GM23248 (cell line): ENCODE measurements around the gene TMCO4. TPM values are rescaled to one million over a fixed set of nuclear protein-coding genes. Genes with fewer than 3 reads are reported as not detected.
A peak's percentile ranks its signal among the peaks of the same experiment; 100 is the strongest.
"Not testable (repeated sequence)": the region's sequence is repeated elsewhere in the genome, so short reads cannot be mapped to it uniquely, and the experiment has no call there.

ENCODE experiments used
- DNase-seq: peaks from one replicate; pipeline ENCODE4 v3.0.0-alpha.2; 2015
- H2AFZ ChIP-seq: fragments of 200-600 bp; sonication (generic); 2 replicates; pipeline ENCODE4 v1.6.1; 2016; ENCODE audit warnings: antibody characterized with exemption
- H3F3A ChIP-seq: fragments of 200-600 bp; sonication (generic); 2 replicates; pipeline ENCODE4 v1.6.1; 2016; ENCODE audit warnings: mild to moderate bottlenecking, antibody characterized with exemption, mixed run types; ENCODE audit not compliant: insufficient read depth
- H3K27ac ChIP-seq: fragments of 200-600 bp; sonication (generic); 2 replicates; pipeline ENCODE4 v1.5.1; 2016; ENCODE audit warnings: mild to moderate bottlenecking
- H3K27me3 ChIP-seq: fragments of 200-600 bp; sonication (generic); replicated peaks from 2 replicates; pipeline ENCODE4 v1.6.1; 2016; ENCODE audit warnings: mild to moderate bottlenecking; ENCODE audit not compliant: insufficient read depth
- H3K36me3 ChIP-seq: fragments of 200-600 bp; sonication (generic); 2 replicates; pipeline ENCODE4 v1.6.1; 2016; ENCODE audit warnings: low read depth, mild to moderate bottlenecking
- H3K4me1 ChIP-seq: fragments of 200-600 bp; sonication (generic); 2 replicates; pipeline ENCODE4 v1.6.1; 2016; ENCODE audit warnings: mild to moderate bottlenecking; ENCODE audit not compliant: insufficient read depth
- H3K4me2 ChIP-seq: fragments of 200-600 bp; sonication (generic); one replicate; pipeline ENCODE4 v1.6.1; 2016; ENCODE audit warnings: mild to moderate bottlenecking; ENCODE audit not compliant: unreplicated experiment
- H3K4me3 ChIP-seq: fragments of 200-600 bp; sonication (generic); 2 replicates; pipeline ENCODE4 v1.5.1; 2016; ENCODE audit warnings: mild to moderate bottlenecking
- H3K79me2 ChIP-seq: fragments of 200-600 bp; sonication (generic); 2 replicates; pipeline ENCODE4 v1.6.1; 2016; ENCODE audit warnings: mild to moderate bottlenecking; ENCODE audit not compliant: insufficient read depth
- H3K9ac ChIP-seq: fragments of 200-600 bp; sonication (generic); 2 replicates; pipeline ENCODE4 v1.6.1; 2016; ENCODE audit warnings: mild to moderate bottlenecking
- H3K9me2 ChIP-seq: fragments of 200-600 bp; sonication (generic); 2 replicates; pipeline ENCODE4 v1.6.1; 2016; ENCODE audit warnings: mixed run types, mild to moderate bottlenecking, moderate library complexity; ENCODE audit not compliant: insufficient read depth
- H3K9me3 ChIP-seq: fragments of 200-600 bp; sonication (generic); one replicate; pipeline ENCODE4 v1.6.1; 2017; ENCODE audit warnings: low read depth
- H4K20me1 ChIP-seq: fragments of 200-600 bp; sonication (generic); 2 replicates; pipeline ENCODE4 v1.6.0; 2016; ENCODE audit not compliant: insufficient read depth
- EZH2 ChIP-seq: fragments of 200-600 bp; sonication (generic); IDR thresholded peaks from 2 replicates; pipeline ENCODE4 v1.6.1; 2018; ENCODE audit warnings: antibody characterized with exemption, mild to moderate bottlenecking; ENCODE audit not compliant: insufficient read depth, poor library complexity, severe bottlenecking
- EZH2phosphoT487 ChIP-seq: fragments of 200-600 bp; sonication (generic); IDR thresholded peaks from 2 replicates; pipeline ENCODE4 v1.6.1; 2018; ENCODE audit warnings: antibody characterized with exemption, moderate library complexity, mild to moderate bottlenecking, low read depth; ENCODE audit not compliant: insufficient read depth
- WGBS, 2 experiments: methylation state at CpG; one replicate each; pipeline ENCODE4 v1.1.6; 2015 to 2017; ENCODE audit warnings: low lambda C conversion rate in 2 of 2, low coverage in 1 of 2; ENCODE audit errors: missing lambda C conversion rate in 2 of 2; 5-methylcytosine and 5-hydroxymethylcytosine counted together
- in situ Hi-C: fragments of 300-500 bp; cut with MboI; formaldehyde crosslinking; loops from 2 replicates; pipeline ENCODE4 v1.15.0; 2020
- polyA plus RNA-seq: library from polyadenylated mRNA; unstranded; fragments of >200 nt; fragmentation: Nextera tagmentation; extraction: Ambion mirVana; gene quantifications from 2 replicates; pipeline ENCODE4 v1.2.1, GENCODE V29; 2016
- total RNA-seq: library from RNA; depleted of rRNA; stranded (reverse); fragments of >200 nt; shearing (Covaris generic); gene quantifications from 2 replicates; pipeline ENCODE4 v1.2.3, GENCODE V29; 2014

TMCO4 gene
- total and polyA plus RNA-seq, 2 experiments from 2014 or later = 10.5 to 24.5 TPM

DNA sequence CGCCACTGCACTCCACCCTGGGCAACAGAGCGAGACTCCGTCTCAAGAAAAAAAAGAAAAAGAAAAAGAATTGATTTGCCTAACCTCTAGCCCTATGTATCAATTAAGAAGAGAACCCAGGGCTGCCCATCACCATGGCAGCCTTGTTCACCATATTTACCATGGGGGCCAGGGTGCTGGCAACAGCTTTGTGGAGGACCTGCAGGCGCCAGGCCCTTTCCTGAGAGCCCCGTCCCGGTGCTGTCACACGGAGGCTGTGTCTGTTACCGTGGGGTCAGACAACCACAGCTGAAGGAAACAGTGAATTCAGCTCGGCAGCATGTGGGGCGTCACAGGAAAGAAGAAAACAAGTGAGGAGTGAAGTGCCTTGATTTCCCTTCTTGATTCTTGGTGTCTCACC is 162.1 kb downstream of the TMCO4 start:
- no peak overlapping the region for H3K4me2 ChIP-seq
- TF ChIP-seq EZH2phosphoT487 (no peak), EZH2 (no peak)
- H2AFZ ChIP-seq = no peak overlapping the region
- no peaks in the 10 kb centered on the region for H3K36me3 ChIP-seq
- H3K9me3 ChIP-seq = no peaks in the 10 kb centered on the region
- H3K4me3 ChIP-seq = no peak overlapping the region
- H4K20me1 ChIP-seq = no peaks in the 10 kb centered on the region
- H3K27me3 ChIP-seq = no peaks in the 10 kb centered on the region
- H3K79me2 ChIP-seq = no peaks in the 10 kb centered on the region
- 90 to 94% methylated on average over 10 of the region's 10 CpGs for WGBS, 2 experiments
- no peak overlapping the region for H3K9ac ChIP-seq
- DNase-seq = no peak
- no peak overlapping the region for H3K27ac ChIP-seq
- H3K9me2 ChIP-seq = no peaks in the 10 kb centered on the region
- H3K4me1 ChIP-seq = no peaks in the 10 kb centered on the region; the same call in 1 of the 2 replicates
- in situ Hi-C loops = no loop called here
- peaks cover 4% of the 10 kb centered on the region; the same call in 1 of the 2 replicates for H3F3A ChIP-seq

- H3K27me3 ChIP-seq, H3K27ac ChIP-seq, H4K20me1 ChIP-seq, H3K9me3 ChIP-seq, H3K4me1 ChIP-seq, H3K4me2 ChIP-seq, H3F3A ChIP-seq, H3K4me3 ChIP-seq, H3K79me2 ChIP-seq, H3K9ac ChIP-seq, in situ Hi-C loops, H2AFZ ChIP-seq, H3K9me2 ChIP-seq, H3K36me3 ChIP-seq, DNase-seq: not testable (repeated sequence)
- WGBS, 2 experiments = 84 to 87% methylated on average over 10 of the region's 10 CpGs
Observed at GRCh38 chr1:19636749-19637148, 163.0 kb downstream of the TMCO4 start.

DNA sequence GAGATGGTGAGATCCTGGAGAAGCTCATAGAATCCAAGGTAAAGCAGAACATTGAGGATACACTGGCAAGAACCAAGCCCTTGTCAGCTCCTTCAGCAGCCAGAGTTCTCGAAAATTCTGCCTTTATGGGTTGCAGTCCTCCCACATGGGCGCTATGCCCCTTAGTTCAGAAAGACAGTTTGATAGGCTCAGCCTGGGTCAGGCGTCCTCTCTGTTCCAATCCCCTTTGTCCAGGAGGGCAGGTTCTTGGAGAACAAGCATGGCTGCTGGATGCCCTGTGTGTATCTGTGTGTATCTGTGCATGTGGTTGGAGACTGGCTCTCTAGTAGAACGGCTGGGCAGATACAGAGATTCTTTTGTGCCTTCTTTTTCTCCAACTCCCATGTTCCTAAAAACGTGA is 163.7 kb downstream of the TMCO4 start:
- H2AFZ ChIP-seq = no peak overlapping the region

GRCh38 chr1:19635646-19636045 is 164.1 kb downstream of the TMCO4 start:
- in situ Hi-C loops = no loop called here
- H3K4me3 ChIP-seq = no peak overlapping the region
- H3F3A ChIP-seq = no peaks in the 10 kb centered on the region
- no peak overlapping the region for H2AFZ ChIP-seq
- H3K9me3 ChIP-seq = no peaks in the 10 kb centered on the region
- no peaks in the 10 kb centered on the region for H3K27me3 ChIP-seq
- H3K27ac ChIP-seq = no peak overlapping the region
- H3K9ac ChIP-seq = no peak overlapping the region
- peak; percentile 47 for DNase-seq
- H3K9me2 ChIP-seq = no peaks in the 10 kb centered on the region
- H3K4me1 ChIP-seq = no peaks in the 10 kb centered on the region; the same call in 1 of the 2 replicates
- TF ChIP-seq EZH2phosphoT487 = no peak
- TF ChIP-seq EZH2 = no peak
- 77 to 86% methylated on average over 4 of the region's 4 CpGs for WGBS, 2 experiments
- no peaks in the 10 kb centered on the region for H3K36me3 ChIP-seq
- H3K79me2 ChIP-seq = no peaks in the 10 kb centered on the region
- no peak overlapping the region for H3K4me2 ChIP-seq
- H4K20me1 ChIP-seq = no peaks in the 10 kb centered on the region

More for the DNA sequence above, 163.7 kb downstream of the TMCO4 start:
- DNase-seq = no peak
- WGBS, 2 experiments = 79 to 84% methylated on average over 5 of the region's 5 CpGs
- in situ Hi-C loops = no loop called here
- H3K79me2 ChIP-seq = no peaks in the 10 kb centered on the region
- no peak for TF ChIP-seq EZH2phosphoT487
- no peak for TF ChIP-seq EZH2
- H3K4me1 ChIP-seq = no peaks in the 10 kb centered on the region; the same call in 1 of the 2 replicates
- H3K9ac ChIP-seq = no peak overlapping the region
- no peaks in the 10 kb centered on the region for H3K27me3 ChIP-seq
- no peaks in the 10 kb centered on the region for H3K9me2 ChIP-seq
- H3K4me2 ChIP-seq = no peak overlapping the region
- H4K20me1 ChIP-seq = no peaks in the 10 kb centered on the region
- H3F3A ChIP-seq = no peaks in the 10 kb centered on the region
- H3K9me3 ChIP-seq = no peaks in the 10 kb centered on the region
- no peak overlapping the region for H3K4me3 ChIP-seq
- no peaks in the 10 kb centered on the region for H3K36me3 ChIP-seq
- no peak overlapping the region for H3K27ac ChIP-seq

DNA sequence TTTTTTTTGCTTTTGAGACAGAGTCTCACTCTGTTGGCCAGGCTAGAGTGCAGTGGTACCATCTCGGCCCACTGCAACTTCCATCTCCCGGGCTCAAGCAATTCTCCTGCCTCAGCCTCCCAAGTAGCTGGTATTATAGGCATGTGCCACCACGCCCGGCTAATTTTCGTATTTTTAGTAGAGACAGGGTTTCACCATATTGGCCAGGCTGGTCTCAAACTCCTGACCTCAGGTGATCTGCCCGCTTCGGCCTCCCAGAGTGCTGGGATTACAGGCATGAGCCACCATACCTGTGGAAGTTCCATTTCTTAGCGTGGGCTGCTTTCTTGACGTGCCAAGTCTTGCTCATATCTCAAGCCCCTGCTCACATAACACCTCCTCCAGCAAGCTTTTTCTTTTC is 164.7 kb downstream of the TMCO4 start:
- H3K9ac ChIP-seq, H2AFZ ChIP-seq, H3K9me2 ChIP-seq, in situ Hi-C loops, H3K4me2 ChIP-seq, H3K9me3 ChIP-seq, H3K36me3 ChIP-seq, H3K4me1 ChIP-seq, DNase-seq, H3K27ac ChIP-seq, H3K27me3 ChIP-seq, H4K20me1 ChIP-seq, H3K79me2 ChIP-seq, H3K4me3 ChIP-seq, H3F3A ChIP-seq: not testable (repeated sequence)
- 92 to 95% methylated on average over 9 of the region's 9 CpGs for WGBS, 2 experiments
